ENCODE data around the gene CPNE5. TPM values are rescaled to one million over a fixed set of nuclear protein-coding genes. Genes with fewer than 3 reads are reported as not detected.

The CPNE5 gene
- total RNA-seq, 4 donors from 2014 or later, result 1.1 to 4.6 (median 2.9) TPM

DNA sequence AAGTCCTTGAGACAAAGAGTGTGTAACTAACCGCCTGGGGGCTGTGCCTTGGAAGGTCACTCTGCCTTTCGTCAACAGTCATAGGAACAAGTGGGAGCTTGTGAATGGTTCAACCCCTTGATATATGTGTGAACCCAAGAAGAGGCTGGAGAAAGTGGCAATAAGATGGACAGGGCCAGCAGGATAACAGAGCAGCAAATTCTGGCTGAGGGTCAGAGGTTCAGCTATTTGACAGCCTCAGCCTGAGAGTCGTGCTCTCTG, 54.9 kb downstream of the CPNE5 start:
- H3K27me3 ChIP-seq, result no peaks in the 10 kb centered on the region
- H3K9me3 ChIP-seq, result no peaks in the 10 kb centered on the region
- no peak overlapping the region for H3K4me3 ChIP-seq (replicated peaks in 1 of 3)
- DNase-seq, result no peak
- 77 to 80% methylated on average over 3 of the region's 3 CpGs for WGBS, 2 donors
- no peaks in the 10 kb centered on the region for H3K36me3 ChIP-seq
- no peaks in the 10 kb centered on the region for H3K4me1 ChIP-seq
- intact Hi-C loops (cut with DNase I), result no loop called here
- no peak overlapping the region for H3K27ac ChIP-seq
- TF ChIP-seq CTCF (IDR thresholded peaks at IDR 0.05), result no peak
- TF ChIP-seq POLR2A (IDR thresholded peaks at IDR 0.05), result no peak

DNA sequence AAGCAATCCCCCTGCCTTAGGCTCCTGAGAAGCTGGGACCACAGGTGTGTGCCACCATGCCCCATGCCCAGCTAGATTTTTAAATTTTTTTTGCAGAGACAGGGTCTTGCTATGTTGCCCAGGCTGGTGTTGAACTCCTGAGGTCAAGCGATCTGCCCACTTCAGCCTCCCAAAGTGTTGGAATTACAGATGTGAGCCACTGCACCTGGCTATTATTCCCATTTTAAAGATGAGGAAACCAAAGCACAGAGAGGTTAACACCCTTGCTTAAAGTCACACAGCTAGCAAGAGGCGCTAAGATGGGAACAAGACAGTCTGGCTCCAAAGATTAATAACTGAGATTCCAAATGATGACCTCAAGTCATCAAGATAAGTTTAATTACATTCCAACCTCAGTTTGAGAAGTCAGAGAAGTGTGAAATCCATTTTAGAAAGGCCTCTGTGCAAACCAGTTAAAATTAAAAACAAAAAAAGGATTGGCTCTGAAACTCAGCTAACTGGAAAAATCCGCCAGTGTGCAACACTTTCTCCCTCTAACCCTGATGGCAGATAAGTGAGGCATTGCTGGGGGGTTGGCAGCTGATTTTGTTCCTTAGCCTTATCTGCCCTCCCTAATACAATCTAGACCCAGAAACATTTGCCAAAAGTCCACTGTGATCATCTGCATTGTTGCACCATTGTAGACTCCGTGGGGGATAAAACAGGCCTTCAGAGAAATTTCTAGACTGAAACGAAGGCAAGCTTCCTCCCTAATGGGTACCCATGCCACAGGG, 55.5 kb downstream of the CPNE5 start:
- H3K36me3 ChIP-seq, result no peaks in the 10 kb centered on the region
- no peaks in the 10 kb centered on the region for H3K9me3 ChIP-seq
- intact Hi-C loops (cut with DNase I), result no loop called here
- TF ChIP-seq CTCF (IDR thresholded peaks at IDR 0.05) (no peak), POLR2A (IDR thresholded peaks at IDR 0.05) (no peak)
- H3K4me3 ChIP-seq (replicated peaks in 1 of 3), result no peak overlapping the region
- no peak overlapping the region for H3K27ac ChIP-seq
- no peak for DNase-seq
- H3K4me1 ChIP-seq, result no peaks in the 10 kb centered on the region
- H3K27me3 ChIP-seq, result no peaks in the 10 kb centered on the region
- 76 to 82% methylated on average over 5 of the region's 5 CpGs for WGBS, 2 donors

DNA sequence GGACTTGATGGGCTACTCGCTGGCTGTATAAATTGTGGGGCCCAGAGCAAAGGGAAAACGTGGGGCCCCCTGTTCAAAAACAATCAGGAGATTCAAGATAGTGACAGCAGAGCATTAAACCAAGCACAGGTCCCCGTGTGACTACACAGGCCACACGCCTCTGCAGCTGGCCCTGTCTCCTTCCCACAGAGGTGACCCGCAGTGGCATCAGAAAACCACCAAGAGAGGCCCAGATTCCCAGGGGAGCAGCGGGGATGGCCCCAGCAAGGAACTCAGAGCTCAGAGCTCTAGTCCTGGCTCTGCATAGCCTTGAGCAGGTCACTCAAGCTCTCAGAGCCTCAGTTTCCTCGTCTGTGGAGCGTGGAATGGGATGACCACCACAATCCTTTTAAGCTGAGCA, 57.6 kb downstream of the CPNE5 start:
- H3K36me3 ChIP-seq, result no peaks in the 10 kb centered on the region
- no peak overlapping the region for H3K4me3 ChIP-seq (replicated peaks in 1 of 3)
- intact Hi-C loops (cut with DNase I), result no loop called here
- no peaks in the 10 kb centered on the region for H3K9me3 ChIP-seq
- WGBS, 2 donors, result 80 to 96% methylated on average over 5 to 7 of the region's 8 CpGs
- H3K27me3 ChIP-seq, result no peaks in the 10 kb centered on the region
- H3K4me1 ChIP-seq, result no peaks in the 10 kb centered on the region
- no peak overlapping the region for H3K27ac ChIP-seq
- DNase-seq, result no peak
- no peak for TF ChIP-seq POLR2A (IDR thresholded peaks at IDR 0.05)
- TF ChIP-seq CTCF (IDR thresholded peaks at IDR 0.05), result no peak

DNA sequence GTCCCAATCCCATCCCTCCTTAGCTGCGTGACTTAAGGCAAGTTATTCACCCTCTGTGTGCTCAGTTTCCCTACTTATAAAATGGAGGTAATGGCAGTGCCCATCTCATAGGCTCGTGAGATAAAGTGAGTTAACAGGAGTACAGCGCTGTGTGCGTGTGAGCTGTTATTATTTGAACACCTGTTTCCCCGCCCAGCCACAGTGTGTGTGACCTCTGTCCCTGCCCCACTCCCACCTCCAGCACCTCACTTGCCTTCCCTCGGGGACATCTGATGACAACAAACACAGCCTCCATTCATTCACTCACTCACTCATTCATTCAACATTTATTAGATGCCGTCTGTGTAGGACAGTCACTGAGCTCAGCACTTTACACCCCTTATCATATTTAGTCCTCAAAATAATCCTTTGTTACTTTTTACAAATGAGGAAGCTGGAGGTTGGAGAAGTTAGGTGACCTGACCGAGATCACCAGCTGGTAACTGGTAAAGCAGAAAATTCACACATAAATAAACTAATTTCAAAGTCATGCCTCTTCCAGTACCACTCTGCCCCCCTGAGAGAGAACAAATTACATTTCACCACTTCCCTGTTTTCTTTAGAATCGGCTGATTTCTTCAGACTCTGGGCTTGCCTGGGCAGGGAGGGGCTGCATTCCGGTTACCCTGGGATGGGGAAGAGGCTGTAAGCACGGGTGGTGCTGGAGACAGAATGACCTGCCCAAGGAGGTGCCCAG, 58.6 kb downstream of the CPNE5 start:
- TF ChIP-seq CTCF (IDR thresholded peaks at IDR 0.05), result no peak
- TF ChIP-seq POLR2A (IDR thresholded peaks at IDR 0.05), result no peak
- H3K9me3 ChIP-seq, result no peaks in the 10 kb centered on the region
- H3K4me1 ChIP-seq, result no peaks in the 10 kb centered on the region
- 61 to 63% methylated on average over 11 of the region's 11 CpGs for WGBS, 2 donors
- H3K36me3 ChIP-seq, result no peaks in the 10 kb centered on the region
- H3K27me3 ChIP-seq, result no peaks in the 10 kb centered on the region
- H3K27ac ChIP-seq, result no peak overlapping the region
- H3K4me3 ChIP-seq (replicated peaks in 1 of 3), result no peak overlapping the region
- no peak for DNase-seq
- intact Hi-C loops (cut with DNase I), result no loop called here

DNA sequence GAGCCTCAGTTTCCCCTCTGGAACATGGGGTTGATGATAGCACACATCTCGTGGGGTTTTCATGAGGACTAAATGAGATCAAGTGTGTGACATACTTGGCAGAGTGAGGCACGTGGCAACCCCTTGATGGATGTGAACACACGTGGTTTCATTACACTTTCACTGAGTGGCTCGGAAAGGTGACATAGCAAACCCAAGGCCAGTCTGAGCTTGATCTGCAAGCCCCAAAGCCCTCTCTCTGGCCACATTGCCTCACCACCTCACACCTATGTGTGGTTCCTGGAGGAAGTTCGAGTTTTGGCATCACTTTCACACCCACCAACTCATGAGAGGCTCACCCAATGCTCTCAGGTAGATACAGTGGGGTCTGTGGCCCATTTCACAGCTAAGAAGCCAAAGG, 60.0 kb downstream of the CPNE5 start:
- DNase-seq, result no peak
- no peak for TF ChIP-seq CTCF (IDR thresholded peaks at IDR 0.05)
- TF ChIP-seq POLR2A (IDR thresholded peaks at IDR 0.05), result no peak
- Histone ChIP-seq H3K4me1 (no peaks in the 10 kb centered on the region), H3K4me3 (replicated peaks in 1 of 3) (no peak overlapping the region), H3K27ac (no peak overlapping the region), H3K36me3 (no peaks in the 10 kb centered on the region), H3K27me3 (no peaks in the 10 kb centered on the region), H3K9me3 (no peaks in the 10 kb centered on the region)
- intact Hi-C loops (cut with DNase I), result no loop called here
- WGBS, 2 donors, result 80 to 92% methylated on average over 5 of the region's 5 CpGs

All from thyroid gland (tissue), 4 donors.